SK-N-MC (cell line): ENCODE data around the gene MYBPC1.

Experiments used
- DNase-seq: peaks from one replicate; pipeline ENCODE4 v3.0.0-alpha.2; 2011; ENCODE audit warnings: low read depth, low spot score
- H3K27ac ChIP-seq: fragments of 200-600 bp; sonication (generic); 2 replicates; pipeline ENCODE4 v1.5.1; 2016; ENCODE audit warnings: mixed run types
- H3K36me3 ChIP-seq: fragments of 200-600 bp; sonication (generic); 2 replicates; pipeline ENCODE4 v1.6.1; 2017; ENCODE audit warnings: antibody characterized with exemption, low read length, mixed read lengths; ENCODE audit not compliant: insufficient read depth
- H3K4me3 ChIP-seq: fragments of 200-600 bp; sonication (generic); 2 replicates; pipeline ENCODE4 v1.5.1; 2016
- H3K9ac ChIP-seq: fragments of 200-600 bp; sonication (generic); 2 replicates; pipeline ENCODE4 v1.8.0; 2017; ENCODE audit warnings: mixed run types, mixed read lengths; ENCODE audit not compliant: insufficient read length
- H3K9me3 ChIP-seq: fragments of 200-600 bp; sonication (generic); 2 replicates; pipeline ENCODE4 v1.6.1; 2017; ENCODE audit warnings: low read depth, mild to moderate bottlenecking, antibody characterized with exemption, low read length, moderate library complexity, mixed read lengths
- EZH2 ChIP-seq: fragments of 200-600 bp; sonication (generic); IDR thresholded peaks from one replicate; pipeline ENCODE4 v1.6.1; 2017; ENCODE audit warnings: antibody characterized with exemption
- FOXP2 ChIP-seq: optimal IDR thresholded peaks from 2 replicates; pipeline ENCODE3; 2011; ENCODE audit warnings: mild to moderate bottlenecking, moderate library complexity; ENCODE audit not compliant: insufficient read depth; ENCODE audit errors: extremely low read length, control extremely low read depth
- POLR2AphosphoS5 ChIP-seq: IDR thresholded peaks from 2 replicates; pipeline ENCODE4 v1.6.1; 2012; ENCODE audit warnings: mild to moderate bottlenecking, low read depth, low read length, borderline replicate concordance

The MYBPC1 gene

DNA sequence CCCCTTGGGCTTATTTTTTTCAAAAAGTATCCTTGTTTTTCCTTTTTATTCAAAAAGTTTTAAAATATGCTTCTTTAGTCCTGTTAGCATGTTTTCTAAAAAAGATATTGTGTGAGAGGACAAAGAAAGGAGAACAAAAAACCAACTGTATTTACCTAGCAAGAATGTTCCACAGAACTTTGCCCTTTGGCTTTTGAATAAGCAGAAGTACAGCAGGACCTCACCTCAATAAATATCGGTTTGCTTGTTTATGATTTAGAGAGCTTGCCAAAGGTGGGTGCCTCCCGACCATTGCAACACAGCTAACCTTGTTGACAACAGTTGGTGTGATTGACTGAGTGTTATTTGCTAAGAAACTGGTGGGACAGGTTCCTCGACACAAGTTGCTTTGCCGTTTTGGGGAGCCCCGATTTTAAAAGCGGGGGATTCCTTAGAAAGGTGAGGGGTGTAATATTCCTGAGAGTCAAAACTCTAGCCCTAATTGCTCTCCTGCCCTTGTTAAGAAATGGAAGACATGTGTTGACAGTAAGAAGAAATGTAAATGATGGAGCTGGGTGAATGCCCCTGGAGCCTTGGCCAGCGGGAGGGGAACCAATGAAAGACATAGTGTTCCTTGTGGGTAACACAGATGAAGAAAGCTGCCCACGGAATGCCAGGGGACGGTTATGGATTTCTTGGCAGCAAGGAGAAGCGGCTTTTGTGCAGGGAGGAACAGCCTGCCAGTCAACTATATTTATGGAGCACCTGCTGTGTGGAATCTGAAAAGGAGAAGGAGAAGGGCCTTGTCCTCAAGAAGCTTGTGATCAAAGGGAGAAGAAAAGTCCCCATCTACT is 13.7 kb downstream of the MYBPC1 start:
- no peaks in the 10 kb centered on the region for H3K9me3 ChIP-seq
- TF ChIP-seq FOXP2 (no peak), POLR2AphosphoS5 (no peak), EZH2 (no peak)
- no peaks in the 10 kb centered on the region for H3K36me3 ChIP-seq
- H3K9ac ChIP-seq = no peak overlapping the region
- no peak overlapping the region for H3K4me3 ChIP-seq
- no peak for DNase-seq
- H3K27ac ChIP-seq = no peak overlapping the region

GRCh38 chr12:101609198-101609597 is 14.4 kb downstream of the MYBPC1 start:
- Histone ChIP-seq H3K9me3 (no peaks in the 10 kb centered on the region), H3K36me3 (no peaks in the 10 kb centered on the region), H3K4me3 (no peak overlapping the region), H3K27ac (no peak overlapping the region), H3K9ac (no peak overlapping the region)
- DNase-seq = no peak
- TF ChIP-seq EZH2 (no peak), FOXP2 (no peak), POLR2AphosphoS5 (no peak)

DNA sequence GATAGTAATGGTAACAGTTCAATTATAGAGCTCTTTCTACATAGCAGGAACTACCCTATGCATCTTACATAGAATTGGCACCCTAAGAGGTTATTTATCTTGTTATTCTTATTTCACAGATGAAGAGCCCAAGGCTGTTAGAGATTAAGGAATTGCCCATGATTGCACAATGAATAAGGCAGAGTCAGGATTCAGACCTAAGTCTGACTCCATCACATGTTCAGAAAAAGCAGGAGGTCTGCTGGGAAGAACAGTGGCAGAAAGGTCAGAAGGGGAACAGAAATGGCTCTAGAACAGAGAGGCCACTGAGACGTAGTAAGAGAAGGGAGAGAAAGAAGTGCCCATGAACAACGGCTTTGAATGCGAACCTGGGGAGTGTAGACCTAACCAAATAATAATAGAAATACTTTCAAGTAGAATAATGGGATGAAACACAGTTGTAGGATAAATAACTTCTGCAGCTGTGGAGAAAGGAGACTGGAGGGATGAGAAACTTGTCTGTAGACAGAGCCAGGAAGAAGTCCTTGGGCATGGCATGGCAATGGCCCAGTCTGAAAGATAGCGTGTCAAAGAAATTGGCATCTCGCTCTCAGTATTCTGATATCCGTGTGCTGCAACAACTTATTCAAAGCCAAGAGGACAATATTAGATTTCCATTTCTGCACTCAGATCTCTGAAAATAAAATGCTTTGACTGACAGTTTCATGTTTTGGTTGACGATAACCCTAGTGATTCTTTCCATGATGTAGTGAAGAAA is 17.6 kb downstream of the MYBPC1 start:
- Histone ChIP-seq H3K4me3 (no peak overlapping the region), H3K9me3 (no peaks in the 10 kb centered on the region), H3K9ac (no peak overlapping the region), H3K27ac (no peak overlapping the region), H3K36me3 (no peaks in the 10 kb centered on the region)
- no peak for TF ChIP-seq EZH2
- TF ChIP-seq POLR2AphosphoS5 = no peak
- no peak for TF ChIP-seq FOXP2
- DNase-seq = no peak

DNA sequence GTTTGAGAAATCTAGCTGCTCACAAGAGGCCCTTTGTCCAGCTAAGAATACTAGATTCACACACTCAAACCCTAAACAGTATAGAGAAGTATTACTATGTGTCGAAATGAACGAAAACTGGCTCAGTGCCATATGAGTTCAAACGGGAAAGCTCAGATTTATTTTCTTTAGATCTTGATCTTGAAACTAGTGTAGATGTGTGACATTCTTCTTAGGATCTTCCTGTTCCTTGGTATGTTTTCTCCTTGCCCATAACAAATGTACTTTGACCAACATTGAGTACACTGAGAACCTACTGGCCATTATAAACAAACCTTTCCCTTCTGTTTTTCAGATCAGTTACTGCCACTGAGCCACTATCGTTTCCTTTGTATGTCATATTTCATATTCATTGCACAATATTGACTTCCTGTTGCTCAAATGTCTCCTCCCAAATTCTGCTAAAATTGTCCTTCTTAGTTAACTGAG is 21.3 kb downstream of the MYBPC1 start:
- TF ChIP-seq FOXP2 (no peak), POLR2AphosphoS5 (peak; percentile 26; the same call in 1 of the 2 replicates)
- no peaks in the 10 kb centered on the region for H3K36me3 ChIP-seq
- peak overlapping the region; percentile 90 for H3K27ac ChIP-seq
- DNase-seq = peak; percentile 57
- H3K9ac ChIP-seq = peak overlapping the region; percentile 38
- peak overlapping the region; percentile 66 for H3K4me3 ChIP-seq
- no peaks in the 10 kb centered on the region for H3K9me3 ChIP-seq

DNA sequence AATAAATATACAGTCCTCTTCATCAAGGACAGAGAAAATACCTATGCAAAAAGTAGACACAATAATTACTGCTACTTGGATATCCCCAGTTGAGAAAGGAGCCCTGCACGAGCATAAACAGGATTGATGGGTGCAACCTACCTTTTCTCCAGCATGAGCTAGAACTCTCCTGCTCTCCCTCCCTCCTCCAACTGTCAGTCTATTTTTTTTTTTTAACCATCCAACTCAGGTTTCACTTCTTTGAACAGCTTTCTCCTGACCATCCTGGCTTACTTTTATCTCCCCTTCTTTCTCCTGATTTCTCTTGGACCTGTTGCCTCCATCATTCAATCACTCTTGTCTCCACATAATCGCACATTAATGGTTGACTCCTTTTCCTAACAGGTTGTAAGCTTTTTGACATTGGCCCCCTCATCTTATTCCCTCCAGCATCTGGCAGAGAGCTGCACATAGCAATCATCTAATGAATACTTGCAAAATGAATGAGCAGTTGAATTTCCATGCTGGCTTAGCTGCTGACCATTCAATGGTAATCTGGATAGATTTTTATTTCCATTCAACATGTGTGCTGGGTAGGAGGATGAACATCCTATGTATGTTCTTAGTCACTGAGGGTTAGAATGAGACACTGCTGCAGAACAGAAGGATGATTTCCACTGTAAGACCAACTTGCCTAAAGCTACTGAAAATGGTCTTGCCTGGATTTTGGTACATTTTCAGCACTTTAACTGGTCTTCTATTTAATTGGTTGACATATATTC is 24.4 kb downstream of the MYBPC1 start:
- Histone ChIP-seq H3K9me3 (no peaks in the 10 kb centered on the region), H3K36me3 (no peaks in the 10 kb centered on the region), H3K9ac (no peak overlapping the region), H3K4me3 (no peak overlapping the region), H3K27ac (peak overlapping the region; percentile 85)
- TF ChIP-seq EZH2 (no peak), FOXP2 (no peak), POLR2AphosphoS5 (no peak)
- DNase-seq = no peak

- TF ChIP-seq EZH2 (no peak), POLR2AphosphoS5 (no peak), FOXP2 (no peak)
- H3K9ac ChIP-seq = peak overlapping the region; percentile 19
- no peaks in the 10 kb centered on the region for H3K9me3 ChIP-seq
- no peaks in the 10 kb centered on the region for H3K36me3 ChIP-seq
- peak overlapping the region; percentile 16; the same call in 1 of the 2 replicates for H3K4me3 ChIP-seq
- DNase-seq = no peak
- H3K27ac ChIP-seq = peak overlapping the region; percentile 85
Measured at GRCh38 chr12:101619858-101620761, 25.3 kb downstream of the MYBPC1 start.

GRCh38 chr12:101620762-101621133 is 26.0 kb downstream of the MYBPC1 start:
- peak overlapping the region; percentile 16; the same call in 1 of the 2 replicates for H3K4me3 ChIP-seq
- no peak for DNase-seq
- TF ChIP-seq FOXP2 (no peak), EZH2 (no peak), POLR2AphosphoS5 (no peak)
- H3K27ac ChIP-seq = peak overlapping the region; percentile 85
- H3K9me3 ChIP-seq = no peaks in the 10 kb centered on the region
- no peaks in the 10 kb centered on the region for H3K36me3 ChIP-seq
- peak overlapping the region; percentile 19 for H3K9ac ChIP-seq

DNA sequence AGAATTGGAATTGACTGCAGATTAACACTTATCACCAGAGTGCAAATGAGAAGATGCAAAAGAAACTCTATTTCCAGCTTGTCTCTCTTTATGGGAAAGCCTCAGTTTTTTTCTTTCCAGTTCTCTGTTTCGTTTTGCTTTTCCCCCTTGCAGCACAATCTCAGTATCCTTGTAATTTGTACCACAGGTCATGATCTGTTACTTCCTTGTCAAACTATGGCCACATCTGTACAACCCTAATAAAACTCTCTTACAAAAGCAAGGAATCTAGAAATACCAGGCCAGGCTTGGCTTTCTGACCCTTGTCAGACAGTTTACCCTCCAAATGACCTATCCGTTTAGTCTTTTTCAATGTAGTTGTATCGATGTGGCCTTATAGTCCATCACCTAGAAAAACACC is 33.9 kb downstream of the MYBPC1 start:
- Histone ChIP-seq H3K9me3 (no peaks in the 10 kb centered on the region), H3K9ac (no peak overlapping the region), H3K27ac (no peak overlapping the region), H3K4me3 (no peak overlapping the region), H3K36me3 (no peaks in the 10 kb centered on the region)
- TF ChIP-seq EZH2 = no peak
- TF ChIP-seq FOXP2 = no peak
- no peak for TF ChIP-seq POLR2AphosphoS5
- DNase-seq = no peak
